ENCODE data around the gene RGS11.

The RGS11 gene

DNA sequence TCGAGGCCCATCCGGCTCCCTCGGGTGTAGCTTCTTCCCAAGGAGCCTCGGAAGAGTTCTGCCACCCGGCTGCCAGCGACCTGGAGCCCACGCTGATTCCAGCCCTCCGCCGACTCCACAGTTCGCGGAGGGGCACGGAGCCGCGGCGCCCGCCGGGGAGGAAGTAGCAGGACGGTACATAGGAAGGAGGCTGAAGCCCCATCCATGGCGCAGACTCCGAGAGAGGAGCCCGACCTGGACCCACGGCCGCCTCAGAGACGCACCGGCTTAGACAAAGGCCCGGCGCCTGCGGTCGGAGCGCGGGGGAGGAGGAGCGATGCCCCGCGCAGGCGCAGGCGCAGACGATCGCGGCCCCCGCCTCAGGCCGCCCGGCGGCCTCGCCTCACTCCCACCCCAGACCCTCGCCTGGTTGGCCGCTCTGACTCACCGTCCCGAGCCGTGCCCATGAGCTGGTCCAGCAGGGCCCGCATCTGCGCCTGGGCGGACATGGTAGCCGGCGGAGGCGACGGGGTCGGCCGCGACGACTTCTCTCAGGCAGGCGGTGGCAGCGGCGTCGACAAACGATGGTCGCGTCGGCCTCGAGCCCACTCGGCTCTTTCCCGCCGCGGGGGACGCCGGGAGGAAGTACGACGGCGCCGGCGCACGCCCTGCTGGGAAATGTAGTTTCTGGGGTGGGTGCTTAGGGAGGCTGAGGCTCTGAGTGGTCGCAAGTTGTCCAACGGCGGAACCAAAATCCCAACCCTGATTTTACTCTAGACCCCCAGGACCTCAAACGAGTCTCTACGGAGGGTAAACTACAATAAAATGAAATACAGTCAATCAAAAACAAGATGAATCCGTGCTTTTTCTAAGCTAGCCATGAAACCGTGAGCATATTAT is 46.7 kb downstream of the RGS11 start, which contains the start of gene LUC7L:
TSS of gene LUC7L (minus strand) at position 598 of the 879 bp plus-strand sequence. CDS start at position 488, 110 bp downstream.
- POLR2A ChIA-PET (ENCODE audit: low non-redundant PET), result interaction anchor here (0.6 kb wide), 1 partner anchor 108 kb away, joined by 3 read pairs; no protein-coding TSS in a partner anchor
- peak; percentile 85 for DNase-seq (ENCODE audit: low spot score)
- CTCF ChIA-PET, result interaction anchor here (0.7 to 1.8 kb wide), 4 partner anchors 44 to 134 kb away, joined by 3 to 7 read pairs (median 4); no protein-coding TSS in a partner anchor
- TF ChIP-seq, protein P1, sequence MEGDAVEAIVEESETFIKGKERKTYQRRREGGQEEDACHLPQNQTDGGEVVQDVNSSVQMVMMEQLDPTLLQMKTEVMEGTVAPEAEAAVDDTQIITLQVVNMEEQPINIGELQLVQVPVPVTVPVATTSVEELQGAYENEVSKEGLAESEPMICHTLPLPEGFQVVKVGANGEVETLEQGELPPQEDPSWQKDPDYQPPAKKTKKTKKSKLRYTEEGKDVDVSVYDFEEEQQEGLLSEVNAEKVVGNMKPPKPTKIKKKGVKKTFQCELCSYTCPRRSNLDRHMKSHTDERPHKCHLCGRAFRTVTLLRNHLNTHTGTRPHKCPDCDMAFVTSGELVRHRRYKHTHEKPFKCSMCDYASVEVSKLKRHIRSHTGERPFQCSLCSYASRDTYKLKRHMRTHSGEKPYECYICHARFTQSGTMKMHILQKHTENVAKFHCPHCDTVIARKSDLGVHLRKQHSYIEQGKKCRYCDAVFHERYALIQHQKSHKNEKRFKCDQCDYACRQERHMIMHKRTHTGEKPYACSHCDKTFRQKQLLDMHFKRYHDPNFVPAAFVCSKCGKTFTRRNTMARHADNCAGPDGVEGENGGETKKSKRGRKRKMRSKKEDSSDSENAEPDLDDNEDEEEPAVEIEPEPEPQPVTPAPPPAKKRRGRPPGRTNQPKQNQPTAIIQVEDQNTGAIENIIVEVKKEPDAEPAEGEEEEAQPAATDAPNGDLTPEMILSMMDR (conservative IDR thresholded peaks at IDR 0.05; ENCODE audit: low read depth), result no peak
- peak within 1 kb of the TSS; percentile 87 for H3K27ac ChIP-seq

GRCh38 chr16:228151-228851 is 47.4 kb downstream of the RGS11 start:
- H3K27ac ChIP-seq, result peak overlapping the region; percentile 87
- ChIA-PET CTCF (interaction anchor here (0.6 to 1.8 kb wide), 4 partner anchors 76 to 606 kb away, joined by 3 to 7 read pairs (median 4); no protein-coding TSS in a partner anchor), POLR2A (ENCODE audit: low non-redundant PET) (interaction anchor here (0.6 kb wide), 1 partner anchor 109 kb away, joined by 3 read pairs; no protein-coding TSS in a partner anchor)
- TF ChIP-seq, protein P1 (conservative IDR thresholded peaks at IDR 0.05; ENCODE audit: low read depth), result no peak
- peak; percentile 20 for DNase-seq (ENCODE audit: low spot score)

- TF ChIP-seq, protein P1 (conservative IDR thresholded peaks at IDR 0.05; ENCODE audit: low read depth), result no peak
- ChIA-PET CTCF (no interaction called here), POLR2A (ENCODE audit: low non-redundant PET) (no interaction called here)
- H3K27ac ChIP-seq, result no peak overlapping the region
- DNase-seq (ENCODE audit: low spot score), result no peak
These were observed 55.7 kb downstream of the RGS11 start for GRCh38 chr16:220021-220420.

Measured in RWPE1 (cell line).